Panc1 (cell line): ENCODE measurements around the gene P3H3. TPM values are rescaled to one million over a fixed set of nuclear protein-coding genes. Genes with fewer than 3 reads are reported as not detected.

ENCODE experiments used
- ATAC-seq: fragments of 200-7000 bp; cut with Tn5 transposase; 2 replicates; pipeline ENCODE4 v1.9.1; 2020; ENCODE audit warnings: mild to moderate bottlenecking, moderate library complexity
- BruUV-seq: library from RNA; stranded (reverse); fragments of 400-500 nt; replicated peaks from 2 replicates; lab custom pipeline; 2021; lab: Mats Ljungman, UMichigan
- CTCF ChIA-PET: fragments of 300-600 bp; sonication (Branson Sonifier 250); formaldehyde crosslinking; loops from one replicate; lab custom pipeline; 2022; ENCODE audit warnings: antibody characterized with exemption; lab: Charles Lee
- POLR2A ChIA-PET: fragments of 300-600 bp; sonication (Branson Sonifier 250); formaldehyde crosslinking; loops from one replicate; lab custom pipeline; 2022; ENCODE audit warnings: antibody characterized with exemption; lab: Charles Lee
- DNase-seq: peaks from one replicate; pipeline ENCODE4 v3.0.0-alpha.2; 2010; ENCODE audit warnings: low read depth, low spot score
- H3K27ac ChIP-seq: 2 replicates; pipeline ENCODE4 v1.5.1; 2011; ENCODE audit warnings: mild to moderate bottlenecking, low read length, inconsistent platforms
- H3K27me3 ChIP-seq: fragments of 200-500 bp; sonication (Bioruptor generic); 2 replicates; pipeline ENCODE4 v1.6.0; 2014; ENCODE audit warnings: low read length, inconsistent platforms; ENCODE audit not compliant: control insufficient read depth, insufficient read depth
- H3K36me3 ChIP-seq: fragments of 200-500 bp; sonication (Bioruptor generic); 2 replicates; pipeline ENCODE4 v1.5.1; 2014; ENCODE audit warnings: inconsistent platforms, mild to moderate bottlenecking, low read length, moderate library complexity; ENCODE audit not compliant: control insufficient read depth, insufficient read depth
- H3K4me1 ChIP-seq: 2 replicates; pipeline ENCODE4 v1.5.1; 2011; ENCODE audit warnings: inconsistent platforms, mild to moderate bottlenecking, low read length, moderate library complexity; ENCODE audit not compliant: control insufficient read depth, insufficient read depth
- H3K4me3 ChIP-seq, 2 experiments: 2 replicates each; pipeline ENCODE4 v1.5.1; 2011 to 2012; ENCODE audit warnings: low read depth in 2 of 2, low read length in 2 of 2, mild to moderate bottlenecking in 2 of 2, inconsistent platforms in 1 of 2, moderate library complexity in 1 of 2
- H3K9me3 ChIP-seq: fragments of 200-500 bp; sonication (Bioruptor generic); 2 replicates; pipeline ENCODE4 v1.5.1; 2014; ENCODE audit warnings: low read depth, mild to moderate bottlenecking, inconsistent platforms, low read length, moderate library complexity; ENCODE audit not compliant: control insufficient read depth, insufficient read depth
- CTCF ChIP-seq: fragments of 450-650 bp; IDR thresholded peaks from 2 replicates; pipeline ENCODE4 v1.5.1; 2017; ENCODE audit warnings: mild to moderate bottlenecking
- POLR2AphosphoS5 ChIP-seq: IDR thresholded peaks from 2 replicates; pipeline ENCODE4 v1.6.1; 2012; ENCODE audit warnings: mild to moderate bottlenecking, low read depth, low read length, moderate library complexity
- REST ChIP-seq, 2 experiments: IDR thresholded peaks; 2 replicates each; pipeline ENCODE4 v1.6.1; 2011 to 2012; ENCODE audit warnings: low read depth in 2 of 2, control low read depth in 1 of 2, low read length in 1 of 2, mild to moderate bottlenecking in 1 of 2, moderate library complexity in 1 of 2; ENCODE audit not compliant: insufficient read depth in 1 of 2
- SIN3A ChIP-seq: IDR thresholded peaks from 2 replicates; pipeline ENCODE4 v1.6.1; 2012; ENCODE audit warnings: low read depth, mild to moderate bottlenecking, low read length, moderate library complexity, borderline replicate concordance; ENCODE audit not compliant: insufficient read depth
- TCF7L2 ChIP-seq: IDR thresholded peaks from 2 replicates; pipeline ENCODE4 v1.6.1; 2011; ENCODE audit warnings: mild to moderate bottlenecking, low read depth, low read length, inconsistent platforms
- in situ Hi-C: cut with HindIII; loops from 2 replicates; pipeline ENCODE4 v1.10.0; 2016; ENCODE audit warnings: low sequenced_read_pairs, low pct_unique_long_range_greater_than_20kb
- intact Hi-C: fragments of 100-400 bp; cut with micrococcal nuclease; formaldehyde crosslinking; loops from one replicate; pipeline ENCODE4 v1.10.0; 2022; ENCODE audit not compliant: unreplicated experiment
- total RNA-seq: library from RNA; stranded (reverse); gene quantifications from one replicate; pipeline ENCODE4 v1.2.1, GENCODE V29; 2021; ENCODE audit not compliant: unreplicated experiment

The P3H3 gene
- total RNA-seq, 1 experiment from 2014 or later = 11.0 TPM

GRCh38 chr12:6816598-6816997 lies 11.6 kb upstream of the P3H3 start:
- in situ Hi-C loops = no loop called here
- no TSS peak for BruUV-seq
- no peak for ATAC-seq
- intact Hi-C loops = no loop called here
- no peaks in the 10 kb centered on the region for H3K36me3 ChIP-seq
- no peak overlapping the region for H3K4me3 ChIP-seq
- no peak for TF ChIP-seq REST (IDR thresholded peaks at IDR 0.05; ENCODE audit: insufficient read depth in 1 of 2, low read depth in 2 of 2, low read length in 1 of 2)
- TF ChIP-seq CTCF = no peak
- TF ChIP-seq TCF7L2 = no peak
- no peak for TF ChIP-seq POLR2AphosphoS5
- TF ChIP-seq SIN3A = no peak
- ChIA-PET CTCF (no interaction called here), POLR2A (no interaction called here)
- no peak for DNase-seq
- H3K27me3 ChIP-seq = no peaks in the 10 kb centered on the region
- H3K4me1 ChIP-seq = no peaks in the 10 kb centered on the region
- H3K27ac ChIP-seq = no peak overlapping the region
- no peaks in the 10 kb centered on the region for H3K9me3 ChIP-seq

DNA sequence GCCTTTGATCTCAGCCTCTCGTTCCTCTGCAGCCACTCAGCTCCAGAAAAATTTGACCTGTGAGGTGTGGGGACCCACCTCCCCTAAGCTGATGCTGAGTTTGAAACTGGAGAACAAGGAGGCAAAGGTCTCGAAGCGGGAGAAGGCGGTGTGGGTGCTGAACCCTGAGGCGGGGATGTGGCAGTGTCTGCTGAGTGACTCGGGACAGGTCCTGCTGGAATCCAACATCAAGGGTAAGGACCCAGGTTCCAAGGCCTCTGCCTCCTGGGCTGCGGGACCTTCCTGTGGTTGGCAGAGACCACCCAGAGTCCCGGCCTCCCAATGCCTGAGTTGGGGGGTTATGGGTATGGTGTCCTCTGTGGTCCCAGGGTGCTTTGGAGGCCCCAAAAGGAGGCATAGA lies 11.1 kb upstream of the P3H3 start:
- DNase-seq (no peak), ATAC-seq (no peak)
- no peak overlapping the region for H3K27ac ChIP-seq
- no TSS peak for BruUV-seq
- H3K36me3 ChIP-seq = no peaks in the 10 kb centered on the region
- ChIA-PET CTCF (no interaction called here), POLR2A (no interaction called here)
- H3K9me3 ChIP-seq = no peaks in the 10 kb centered on the region
- intact Hi-C loops = no loop called here
- TF ChIP-seq TCF7L2 (no peak), POLR2AphosphoS5 (no peak), SIN3A (no peak)
- no peaks in the 10 kb centered on the region for H3K27me3 ChIP-seq
- in situ Hi-C loops = no loop called here
- no peaks in the 10 kb centered on the region for H3K4me1 ChIP-seq
- H3K4me3 ChIP-seq = no peak overlapping the region

DNA sequence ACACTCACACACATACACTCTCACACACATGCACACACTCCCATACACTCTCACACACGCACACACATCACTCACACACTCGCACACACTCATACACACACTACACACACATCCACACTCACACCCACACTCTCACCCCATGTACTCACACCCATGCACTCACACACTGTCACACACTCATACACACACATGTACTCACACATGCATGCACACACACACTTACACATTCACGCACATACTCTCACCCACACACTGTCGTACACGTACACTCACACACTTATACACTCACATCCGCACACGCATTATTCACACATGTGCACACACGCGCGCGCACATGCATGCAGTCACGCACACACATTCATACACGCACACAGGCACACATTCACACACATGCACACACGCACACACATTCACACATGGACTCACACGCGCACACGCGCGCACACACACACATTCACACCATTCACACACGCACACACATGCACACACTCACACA lies 10.5 kb upstream of the P3H3 start:
- POLR2A ChIA-PET = no interaction called here
- no peaks in the 10 kb centered on the region for H3K36me3 ChIP-seq
- ATAC-seq = no peak
- TF ChIP-seq SIN3A (no peak), POLR2AphosphoS5 (no peak), TCF7L2 (no peak), CTCF (no peak), REST (IDR thresholded peaks at IDR 0.05; ENCODE audit: insufficient read depth in 1 of 2, low read depth in 2 of 2, low read length in 1 of 2) (no peak)
- BruUV-seq = no TSS peak
- DNase-seq = no peak
- H3K4me1 ChIP-seq = no peaks in the 10 kb centered on the region
- no peak overlapping the region for H3K27ac ChIP-seq
- H3K9me3 ChIP-seq = no peaks in the 10 kb centered on the region
- CTCF ChIA-PET = no interaction called here
- intact Hi-C loops (no loop called here), in situ Hi-C loops (no loop called here)
- H3K27me3 ChIP-seq = no peaks in the 10 kb centered on the region
- H3K4me3 ChIP-seq = no peak overlapping the region
